Activated naive CD4-positive, alpha-beta T cell treated with anti-CD3 and anti-CD28 coated beads, Interleukin-2, amount 10 ng/mL, durations not matched to agents 7 days and 5 days (primary cell): ENCODE data around the gene NTSR1.
A peak's percentile ranks its signal among the peaks of the same experiment; 100 is the strongest.

Source experiments
- CTCF ChIA-PET: fragments of 350-600 bp; sonication (Branson Sonifier 250); formaldehyde crosslinking; loops from one replicate; lab custom pipeline; 2021; ENCODE audit warnings: antibody characterized with exemption; lab: Charles Lee
- DNase-seq: peaks from one replicate; pipeline ENCODE4 v3.0.0-alpha.2; 2020
- H3K27ac Mint-ChIP-seq: one replicate; pipeline ENCODE4 v1.8.0; 2021; ENCODE audit warnings: mild to moderate bottlenecking, moderate library complexity, mixed read lengths
- H3K27me3 Mint-ChIP-seq: one replicate; pipeline ENCODE4 v1.8.0; 2021; ENCODE audit warnings: mild to moderate bottlenecking, mixed read lengths
- H3K36me3 Mint-ChIP-seq: one replicate; pipeline ENCODE4 v1.8.0; 2021; ENCODE audit warnings: mixed read lengths
- H3K4me1 Mint-ChIP-seq: one replicate; pipeline ENCODE4 v1.8.0; 2021; ENCODE audit warnings: mixed read lengths
- H3K4me3 Mint-ChIP-seq: one replicate; pipeline ENCODE4 v1.8.0; 2021; ENCODE audit warnings: mild to moderate bottlenecking, moderate library complexity, mixed read lengths
- H3K9me3 Mint-ChIP-seq: one replicate; pipeline ENCODE4 v1.8.0; 2021; ENCODE audit warnings: mixed read lengths

The NTSR1 gene

GRCh38 chr20:62805711-62806382, 97.2 kb downstream of the NTSR1 start:
- H3K4me1 Mint-ChIP-seq: peaks cover 31% of the 10 kb centered on the region
- DNase-seq: no peak
- H3K27me3 Mint-ChIP-seq: no peaks in the 10 kb centered on the region
- peak overlapping the region; percentile 80 for H3K4me3 Mint-ChIP-seq
- peaks cover 17% of the 10 kb centered on the region for H3K36me3 Mint-ChIP-seq
- peak overlapping the region; percentile 76 for H3K27ac Mint-ChIP-seq
- CTCF ChIA-PET: interaction anchor here (1.2 to 2.2 kb wide), 2 partner anchors 163 to 306 kb away, joined by 3 to 7 read pairs; partner anchors contain the start of gene SLCO4A1
- H3K9me3 Mint-ChIP-seq: no peaks in the 10 kb centered on the region

GRCh38 chr20:62806383-62807050, 97.9 kb downstream of the NTSR1 start:
- peak overlapping the region; percentile 80 for H3K4me3 Mint-ChIP-seq
- DNase-seq: no peak
- no peaks in the 10 kb centered on the region for H3K27me3 Mint-ChIP-seq
- peaks cover 31% of the 10 kb centered on the region for H3K4me1 Mint-ChIP-seq
- no peaks in the 10 kb centered on the region for H3K9me3 Mint-ChIP-seq
- H3K36me3 Mint-ChIP-seq: peaks cover 15% of the 10 kb centered on the region
- CTCF ChIA-PET: interaction anchor here (2.2 kb wide), 2 partner anchors 12 to 307 kb away, joined by 7 to 14 read pairs; no protein-coding TSS in a partner anchor
- H3K27ac Mint-ChIP-seq: peak overlapping the region; percentile 67

- Mint-ChIP-seq H3K9me3 (no peaks in the 10 kb centered on the region), H3K36me3 (peaks cover 20% of the 10 kb centered on the region), H3K27me3 (no peaks in the 10 kb centered on the region), H3K4me1 (peaks cover 31% of the 10 kb centered on the region), H3K27ac (no peak overlapping the region), H3K4me3 (no peak overlapping the region)
- DNase-seq: no peak
- CTCF ChIA-PET: interaction anchor here (1.1 to 2.2 kb wide), 11 partner anchors 10 to 398 kb away, joined by 3 to 14 read pairs (median 5); no protein-coding TSS in a partner anchor
These were observed 99.0 kb downstream of the NTSR1 start for GRCh38 chr20:62807444-62808210.

- peak; percentile 81 for DNase-seq
- no peaks in the 10 kb centered on the region for H3K9me3 Mint-ChIP-seq
- peak overlapping the region; percentile 56 for H3K27ac Mint-ChIP-seq
- no peaks in the 10 kb centered on the region for H3K27me3 Mint-ChIP-seq
- H3K4me1 Mint-ChIP-seq: peaks cover 31% of the 10 kb centered on the region
- CTCF ChIA-PET: interaction anchor here (0.7 to 2.2 kb wide), 16 partner anchors 11 to 399 kb away, joined by 3 to 14 read pairs (median 4); no protein-coding TSS in a partner anchor
- H3K4me3 Mint-ChIP-seq: peak overlapping the region; percentile 53
- H3K36me3 Mint-ChIP-seq: peaks cover 22% of the 10 kb centered on the region
These were observed 99.7 kb downstream of the NTSR1 start for GRCh38 chr20:62808211-62808865.

- Mint-ChIP-seq H3K36me3 (peaks cover 19% of the 10 kb centered on the region), H3K9me3 (no peaks in the 10 kb centered on the region), H3K27ac (no peak overlapping the region), H3K4me3 (no peak overlapping the region), H3K4me1 (peaks cover 21% of the 10 kb centered on the region), H3K27me3 (peaks cover 10% of the 10 kb centered on the region)
- DNase-seq: no peak
- CTCF ChIA-PET: interaction anchor here (1.0 to 1.6 kb wide), 3 partner anchors 49 to 310 kb away, joined by 3 to 4 read pairs (median 3); no protein-coding TSS in a partner anchor
These were observed 101.1 kb downstream of the NTSR1 start for GRCh38 chr20:62809530-62810428.

GRCh38 chr20:62811320-62811719, 102.7 kb downstream of the NTSR1 start:
- H3K9me3 Mint-ChIP-seq: no peaks in the 10 kb centered on the region
- peaks cover 25% of the 10 kb centered on the region for H3K27me3 Mint-ChIP-seq
- H3K27ac Mint-ChIP-seq: no peak overlapping the region
- H3K4me1 Mint-ChIP-seq: peaks cover 21% of the 10 kb centered on the region
- CTCF ChIA-PET: interaction anchor here (1.1 kb wide), 1 partner anchor 402 kb away, joined by 3 read pairs; no protein-coding TSS in a partner anchor
- no peak for DNase-seq
- H3K4me3 Mint-ChIP-seq: no peak overlapping the region
- peaks cover 17% of the 10 kb centered on the region for H3K36me3 Mint-ChIP-seq

- H3K27ac Mint-ChIP-seq: no peak overlapping the region
These were observed 103.1 kb downstream of the NTSR1 start for GRCh38 chr20:62811720-62812119.

More at GRCh38 chr20:62811720-62812119, 103.1 kb downstream of the NTSR1 start:
- Mint-ChIP-seq H3K4me1 (peaks cover 17% of the 10 kb centered on the region), H3K4me3 (no peak overlapping the region), H3K36me3 (peaks cover 16% of the 10 kb centered on the region), H3K27me3 (peaks cover 29% of the 10 kb centered on the region), H3K9me3 (no peaks in the 10 kb centered on the region)
- CTCF ChIA-PET: interaction anchor here (1.1 kb wide), 1 partner anchor 402 kb away, joined by 3 read pairs; no protein-coding TSS in a partner anchor
- DNase-seq: no peak
